DMS79 (cell line): ENCODE results near the gene ATG2B.

Experiments
- DNase-seq: peaks from one replicate; lab custom pipeline; 2025; lab: John Stamatoyannopoulos, UW

ATG2B gene, protein sequence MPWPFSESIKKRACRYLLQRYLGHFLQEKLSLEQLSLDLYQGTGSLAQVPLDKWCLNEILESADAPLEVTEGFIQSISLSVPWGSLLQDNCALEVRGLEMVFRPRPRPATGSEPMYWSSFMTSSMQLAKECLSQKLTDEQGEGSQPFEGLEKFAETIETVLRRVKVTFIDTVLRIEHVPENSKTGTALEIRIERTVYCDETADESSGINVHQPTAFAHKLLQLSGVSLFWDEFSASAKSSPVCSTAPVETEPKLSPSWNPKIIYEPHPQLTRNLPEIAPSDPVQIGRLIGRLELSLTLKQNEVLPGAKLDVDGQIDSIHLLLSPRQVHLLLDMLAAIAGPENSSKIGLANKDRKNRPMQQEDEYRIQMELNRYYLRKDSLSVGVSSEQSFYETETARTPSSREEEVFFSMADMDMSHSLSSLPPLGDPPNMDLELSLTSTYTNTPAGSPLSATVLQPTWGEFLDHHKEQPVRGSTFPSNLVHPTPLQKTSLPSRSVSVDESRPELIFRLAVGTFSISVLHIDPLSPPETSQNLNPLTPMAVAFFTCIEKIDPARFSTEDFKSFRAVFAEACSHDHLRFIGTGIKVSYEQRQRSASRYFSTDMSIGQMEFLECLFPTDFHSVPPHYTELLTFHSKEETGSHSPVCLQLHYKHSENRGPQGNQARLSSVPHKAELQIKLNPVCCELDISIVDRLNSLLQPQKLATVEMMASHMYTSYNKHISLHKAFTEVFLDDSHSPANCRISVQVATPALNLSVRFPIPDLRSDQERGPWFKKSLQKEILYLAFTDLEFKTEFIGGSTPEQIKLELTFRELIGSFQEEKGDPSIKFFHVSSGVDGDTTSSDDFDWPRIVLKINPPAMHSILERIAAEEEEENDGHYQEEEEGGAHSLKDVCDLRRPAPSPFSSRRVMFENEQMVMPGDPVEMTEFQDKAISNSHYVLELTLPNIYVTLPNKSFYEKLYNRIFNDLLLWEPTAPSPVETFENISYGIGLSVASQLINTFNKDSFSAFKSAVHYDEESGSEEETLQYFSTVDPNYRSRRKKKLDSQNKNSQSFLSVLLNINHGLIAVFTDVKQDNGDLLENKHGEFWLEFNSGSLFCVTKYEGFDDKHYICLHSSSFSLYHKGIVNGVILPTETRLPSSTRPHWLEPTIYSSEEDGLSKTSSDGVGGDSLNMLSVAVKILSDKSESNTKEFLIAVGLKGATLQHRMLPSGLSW (N-terminal part only)

DNA sequence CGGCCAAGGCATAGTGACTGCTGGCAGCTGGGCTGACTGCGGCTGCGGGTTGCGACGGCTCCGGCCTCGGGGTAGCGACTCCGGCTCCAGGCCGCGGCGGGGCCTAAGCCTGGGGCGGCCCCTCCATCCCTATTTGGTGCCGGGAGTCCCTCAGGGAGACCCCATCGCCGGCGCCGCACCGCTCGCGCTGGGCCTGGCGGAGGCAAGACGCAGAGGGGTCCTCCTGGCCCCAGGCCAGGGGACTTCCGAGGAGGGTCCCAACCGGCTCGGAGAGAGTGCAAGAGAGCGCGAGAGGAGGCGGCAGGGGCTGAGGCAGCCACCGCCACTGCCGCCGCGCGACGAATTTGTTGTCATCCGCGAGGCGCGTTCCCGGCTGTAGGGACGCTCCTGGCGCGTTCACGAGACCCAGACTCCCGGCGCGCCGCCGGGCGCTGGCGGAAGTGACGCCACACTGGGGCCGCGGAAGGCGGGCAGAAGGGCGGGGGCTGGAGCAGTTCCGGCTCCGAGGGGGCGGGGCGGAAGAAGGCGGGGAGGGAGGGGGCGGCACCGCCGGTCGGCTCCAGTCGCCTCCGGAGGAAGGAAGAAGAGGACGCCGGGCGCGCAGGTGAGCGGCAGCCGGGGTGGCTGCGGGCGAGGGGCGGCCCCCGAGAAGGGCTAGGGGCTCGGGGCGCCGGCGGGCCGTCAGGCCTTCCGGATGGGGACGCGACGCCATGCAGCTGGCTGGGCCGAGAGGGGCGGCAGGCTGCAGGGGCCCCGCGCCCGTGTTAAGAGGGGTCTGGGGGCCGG, at the start of gene ATG2B, which contains the start of gene GSKIP:
TSS of gene ATG2B (minus strand) at position 377 of the 786 bp plus-strand sequence. CDS start at position 12, 365 bp downstream.
TSS of gene GSKIP (plus strand) at position 562 of the 786 bp plus-strand sequence. CDS start 18,722 bp downstream, outside the sequence.
- DNase-seq, result peak; percentile 85

DNA sequence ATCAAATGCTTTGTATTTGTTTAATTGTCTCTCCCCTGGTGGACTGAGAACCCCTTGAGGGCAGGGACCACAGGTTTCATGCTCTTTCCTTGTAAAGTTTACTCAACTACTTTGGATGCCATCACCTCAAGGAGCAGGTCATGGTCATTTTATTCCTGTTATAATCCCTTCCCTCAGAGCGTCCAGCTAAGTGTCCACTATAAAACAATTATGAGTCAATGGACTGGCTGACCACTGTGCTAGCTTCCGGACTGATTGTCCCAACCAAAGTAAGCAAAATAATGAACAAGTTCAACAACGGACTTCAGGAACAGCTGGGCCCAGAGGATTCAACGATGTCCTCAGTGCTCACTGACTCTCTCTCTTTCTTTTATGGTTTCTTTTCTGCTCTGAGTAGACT, 47.0 kb upstream of the ATG2B start:
- DNase-seq, result no peak

DNA sequence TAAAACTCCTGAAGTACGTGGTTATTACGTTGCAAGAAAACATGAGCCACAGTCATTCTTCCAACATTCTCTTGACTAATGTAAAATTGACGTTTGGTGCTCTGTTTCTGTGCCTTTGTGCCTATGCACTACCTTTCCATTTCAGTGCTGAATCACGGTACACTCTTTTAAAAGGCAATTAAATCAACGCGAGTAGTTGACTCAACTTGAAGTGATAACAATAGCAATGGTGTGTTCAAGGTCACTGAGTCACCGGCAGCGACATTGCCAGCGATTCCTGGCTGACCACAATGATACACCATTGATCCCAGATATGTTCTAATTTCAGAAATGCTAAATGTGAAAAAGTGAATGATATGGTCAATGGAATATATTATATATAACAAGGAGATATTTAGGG, 46.6 kb upstream of the ATG2B start:
- DNase-seq, result no peak

DNA sequence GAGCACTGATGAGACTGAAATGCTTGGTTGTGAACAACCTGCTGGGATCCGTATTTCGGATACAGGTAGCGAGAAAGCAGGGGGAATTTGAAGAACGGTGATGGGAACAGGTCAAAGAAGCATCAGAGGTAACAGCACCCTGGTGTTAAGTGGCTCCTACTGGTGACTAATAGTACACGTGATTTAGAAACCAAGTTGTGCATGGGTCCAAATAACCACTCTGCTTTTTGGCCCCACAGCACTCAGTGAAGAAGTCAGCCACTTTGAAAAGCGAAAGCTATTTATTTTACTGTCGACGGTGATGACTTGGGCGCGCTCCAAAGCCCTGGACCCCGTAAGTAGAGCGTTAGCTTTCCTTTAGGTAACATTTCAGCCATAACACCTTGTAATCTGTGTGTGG, 45.5 kb upstream of the ATG2B start:
- DNase-seq, result no peak

DNA sequence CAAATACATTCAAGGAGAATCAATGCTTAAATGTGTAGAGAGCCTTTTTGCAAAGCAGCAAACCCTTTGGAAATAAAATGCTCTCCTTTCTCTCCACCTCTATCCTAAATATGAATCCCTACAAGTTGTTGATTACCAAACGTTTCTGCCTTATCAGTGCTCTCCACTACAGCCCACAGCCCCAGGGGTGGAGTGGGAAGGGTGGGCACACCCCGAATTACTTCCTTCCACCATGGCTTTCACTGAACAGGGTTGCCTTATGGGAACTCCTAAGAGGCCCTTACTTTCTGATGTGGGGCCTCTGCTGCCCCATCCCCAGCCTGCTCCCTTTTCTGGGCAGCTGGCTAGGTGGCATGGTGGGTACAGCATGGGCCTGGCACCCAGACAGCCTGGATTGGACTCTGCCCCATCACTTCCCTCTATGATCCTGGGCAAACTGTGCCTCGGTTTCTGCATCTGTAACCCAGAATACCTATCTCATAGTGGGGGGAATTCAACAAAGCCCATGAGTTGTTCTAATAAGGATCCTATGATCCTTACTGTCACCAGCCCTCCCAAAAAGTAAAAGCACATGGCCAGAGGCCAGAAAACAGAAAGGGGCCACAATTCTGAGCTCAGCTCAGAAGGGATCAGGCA, 44.9 kb upstream of the ATG2B start:
- no peak for DNase-seq

DNA sequence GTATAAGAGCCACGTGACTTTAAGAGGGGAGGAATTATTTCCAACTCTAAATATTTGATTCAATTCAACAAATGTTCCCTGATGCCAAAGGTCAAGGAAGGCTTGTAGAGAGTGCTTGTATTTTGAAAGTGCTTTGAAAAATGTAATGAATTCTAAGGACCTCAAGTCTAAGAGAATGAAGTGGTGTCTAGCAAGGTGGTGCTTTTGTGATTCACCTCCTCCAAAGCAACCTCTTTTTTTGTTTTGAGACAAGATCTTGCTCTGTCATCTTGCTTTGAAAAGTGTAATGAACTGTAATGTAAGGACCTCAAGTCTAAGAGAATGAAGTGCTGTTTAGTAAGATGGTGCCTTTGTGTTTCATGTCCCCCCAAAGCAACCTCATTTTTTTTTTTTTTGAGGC, 42.5 kb upstream of the ATG2B start:
- DNase-seq, result no peak

DNA sequence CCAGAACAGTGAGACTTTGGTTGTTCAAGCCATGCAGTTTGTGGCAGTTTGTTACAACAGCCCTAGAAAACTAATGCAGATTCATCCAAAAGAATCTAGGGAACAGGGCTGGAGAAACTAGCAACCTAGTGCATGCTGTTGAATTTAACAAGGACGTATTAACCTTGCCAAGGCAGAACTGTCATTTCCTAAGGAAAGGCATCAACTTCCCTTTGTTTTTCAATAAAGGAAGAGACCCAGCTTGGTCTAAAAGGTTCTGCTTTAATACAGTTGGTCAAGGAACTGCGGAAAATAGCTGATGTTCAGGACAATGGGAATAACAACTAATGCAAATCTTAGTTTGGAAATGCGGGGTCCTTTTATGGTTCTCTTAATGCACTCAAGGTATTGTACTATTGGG, 40.3 kb upstream of the ATG2B start:
- DNase-seq, result no peak

DNA sequence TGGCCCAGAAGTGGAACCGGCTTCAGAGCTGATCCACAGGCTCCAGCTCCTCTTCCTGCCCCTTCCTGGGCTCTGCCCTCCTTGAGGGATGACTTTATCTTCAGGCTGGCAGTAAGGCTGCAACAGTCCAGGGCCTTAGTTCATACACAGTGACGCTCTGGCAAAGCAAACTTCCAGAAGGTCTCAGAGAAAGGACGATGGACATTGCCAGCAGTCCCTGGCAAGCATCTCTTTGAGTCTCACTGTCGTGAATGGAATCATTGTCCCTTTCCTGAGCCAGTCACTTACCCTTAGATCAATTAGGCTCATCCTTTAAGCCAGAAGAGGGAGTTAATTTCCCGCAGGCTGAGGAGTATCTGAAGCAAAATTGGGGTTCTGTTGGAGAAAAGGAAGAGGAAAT, 37.4 kb upstream of the ATG2B start:
- no peak for DNase-seq

DNA sequence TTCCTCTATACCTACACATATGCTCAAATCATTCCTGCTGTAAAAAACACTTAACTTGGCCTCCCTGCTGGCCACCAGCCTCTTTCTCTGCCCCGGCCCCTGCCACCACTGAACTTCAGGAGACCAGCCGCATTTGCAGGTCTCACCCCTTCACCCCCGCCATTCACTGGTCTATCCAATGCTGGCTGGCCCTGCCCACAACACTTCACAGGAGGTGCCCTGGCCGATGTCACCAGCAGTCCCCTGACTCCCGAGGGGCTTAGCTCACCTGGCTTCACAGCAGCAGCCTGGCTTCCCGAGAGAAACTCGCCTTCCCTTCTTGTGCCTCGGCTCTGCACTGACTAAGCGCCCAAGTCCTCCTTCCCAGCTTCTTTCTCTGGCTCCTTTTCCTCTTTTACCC, 36.3 kb upstream of the ATG2B start:
- no peak for DNase-seq

DNA sequence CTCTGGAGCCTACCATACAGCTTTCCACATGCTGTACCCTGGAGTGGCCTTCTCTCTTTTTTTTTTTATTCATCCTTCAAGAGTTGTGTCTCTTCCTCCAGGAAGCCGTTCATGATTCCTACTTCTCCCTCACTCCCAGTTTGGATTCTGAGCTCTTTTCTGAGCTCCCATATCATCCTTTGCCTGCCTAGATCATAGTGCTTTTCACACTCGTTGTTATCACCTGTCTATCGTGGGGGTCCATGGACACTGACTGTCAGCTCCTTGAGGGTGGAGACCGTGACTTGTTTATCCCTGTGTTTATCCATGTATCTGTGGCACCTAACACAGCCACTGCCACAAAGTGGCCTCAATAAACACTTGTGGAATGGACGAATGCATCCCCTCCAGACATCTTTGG, 35.8 kb upstream of the ATG2B start:
- DNase-seq, result no peak

DNA sequence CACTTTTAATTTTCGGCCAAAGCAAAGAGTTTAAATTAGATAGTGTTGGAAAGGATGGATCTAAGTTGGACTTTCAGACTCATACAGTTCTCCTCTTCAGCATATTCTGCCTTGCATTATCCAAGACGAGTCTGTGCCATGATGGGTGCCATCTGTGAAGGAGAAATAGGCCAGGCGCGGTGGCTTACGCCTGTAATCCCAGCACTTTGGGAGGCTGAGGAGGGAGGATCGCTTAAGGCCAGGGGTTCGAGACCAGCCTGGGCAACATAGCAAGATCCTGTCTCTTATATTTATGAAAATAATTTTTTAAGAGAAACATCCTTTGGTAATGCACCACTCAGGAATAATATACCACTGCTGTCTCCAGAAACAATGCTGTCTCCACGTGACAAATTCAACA, 35.3 kb upstream of the ATG2B start:
- no peak for DNase-seq

DNA sequence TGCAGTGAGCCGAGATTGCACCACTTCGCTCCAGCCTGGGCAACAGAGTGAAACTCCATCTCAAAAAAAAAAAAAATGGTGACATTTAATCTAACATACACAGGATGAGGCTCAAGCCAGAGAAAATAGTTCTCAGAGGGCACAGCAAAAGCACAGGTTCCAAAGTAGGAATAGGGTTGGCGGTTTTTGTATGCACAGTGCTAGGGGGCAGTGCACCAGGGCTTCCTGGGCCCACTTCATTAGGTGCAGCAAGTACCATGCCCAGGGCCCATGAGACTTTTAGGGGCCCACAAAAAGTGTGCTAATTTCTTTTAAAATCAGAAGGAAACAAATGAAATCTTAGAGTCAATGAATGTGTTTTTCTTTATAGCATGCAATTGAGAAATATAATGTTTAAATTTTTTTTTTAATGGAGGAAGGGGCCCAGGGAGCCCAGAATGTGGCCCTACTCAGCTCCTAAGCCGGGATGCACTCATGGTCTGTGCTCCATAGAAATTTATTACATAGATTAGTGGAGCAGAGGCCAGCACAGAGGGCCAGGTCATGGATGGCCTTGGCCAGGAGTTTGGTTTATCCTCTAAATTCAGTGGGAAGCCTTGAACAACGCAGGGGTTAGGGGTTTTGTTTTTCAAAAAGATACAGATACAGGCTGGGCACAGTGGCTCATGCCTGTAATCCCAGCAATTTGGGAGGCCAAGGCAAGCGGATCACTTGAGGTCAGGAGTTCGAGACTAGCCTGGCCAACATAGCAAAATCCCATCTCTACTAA, 31.1 kb upstream of the ATG2B start:
- DNase-seq, result no peak

DNA sequence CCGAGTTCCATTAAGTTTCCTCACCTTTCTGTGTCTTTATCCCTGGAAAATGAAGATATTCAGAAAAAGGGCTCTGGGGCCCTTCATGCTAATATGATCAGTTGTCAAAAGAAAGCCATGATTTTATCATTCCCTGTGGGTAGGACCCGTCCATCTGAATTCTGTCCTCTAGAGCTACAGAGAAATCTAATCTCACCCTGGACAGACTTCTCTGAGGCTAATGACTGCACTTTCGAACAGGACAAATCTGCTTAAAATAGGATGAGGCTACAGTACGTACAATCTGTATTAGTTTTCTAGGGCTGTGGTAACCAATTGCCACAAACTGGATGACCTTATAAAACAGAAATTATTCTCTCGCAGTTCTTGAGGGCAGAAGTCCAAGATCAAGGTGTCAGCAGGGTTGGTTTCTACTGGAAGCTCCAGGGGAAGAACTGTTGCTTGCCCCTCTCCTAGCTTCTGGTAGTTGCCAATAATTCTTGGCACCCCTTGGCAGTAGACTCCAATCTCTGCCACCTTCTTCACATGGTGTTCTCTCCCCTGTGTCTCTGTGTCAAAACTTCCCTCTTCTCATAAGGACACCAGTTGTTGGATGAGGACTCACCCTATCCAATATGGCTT, 30.0 kb upstream of the ATG2B start:
- DNase-seq, result no peak

DNA sequence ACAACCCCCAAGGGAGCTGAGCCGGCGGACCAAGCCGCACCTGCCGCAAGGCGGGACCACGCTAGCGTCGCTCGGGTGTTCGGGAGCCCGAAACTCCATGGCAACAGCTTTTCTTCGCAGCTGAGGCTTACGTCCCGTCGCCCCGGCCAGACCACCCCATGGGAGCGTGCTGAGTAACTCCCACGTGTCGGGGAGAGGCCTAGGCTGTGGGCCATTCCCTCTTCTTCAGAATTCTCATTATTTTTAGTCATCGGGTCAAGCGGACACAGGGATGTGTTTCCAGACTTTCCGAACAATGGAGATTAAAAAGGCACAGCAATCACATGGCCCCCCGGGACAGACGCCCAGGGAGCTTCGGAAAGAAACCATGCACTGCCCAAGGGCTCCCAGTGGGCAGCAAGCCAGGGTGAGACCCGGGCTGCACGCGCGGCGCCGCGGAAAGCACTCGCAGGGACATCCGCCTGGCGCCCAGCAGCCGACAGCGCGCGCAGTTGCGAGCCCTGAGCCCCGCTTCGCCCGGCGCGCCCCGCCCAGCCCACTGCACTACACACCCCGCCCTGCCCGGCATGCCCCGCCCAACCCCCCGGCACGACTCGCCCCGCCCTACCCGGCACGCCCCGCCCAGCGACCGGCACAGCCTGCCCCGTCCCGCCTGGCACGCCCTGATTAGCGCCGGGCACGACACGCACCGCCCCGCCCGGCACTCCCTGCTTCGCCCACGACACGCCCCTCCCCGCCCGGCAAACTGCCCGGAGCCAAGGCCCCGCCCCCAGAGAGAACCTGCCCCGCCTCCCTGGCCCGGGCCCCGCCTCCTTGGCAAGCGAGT, 28.4 kb upstream of the ATG2B start:
- DNase-seq, result peak; percentile 91

DNA sequence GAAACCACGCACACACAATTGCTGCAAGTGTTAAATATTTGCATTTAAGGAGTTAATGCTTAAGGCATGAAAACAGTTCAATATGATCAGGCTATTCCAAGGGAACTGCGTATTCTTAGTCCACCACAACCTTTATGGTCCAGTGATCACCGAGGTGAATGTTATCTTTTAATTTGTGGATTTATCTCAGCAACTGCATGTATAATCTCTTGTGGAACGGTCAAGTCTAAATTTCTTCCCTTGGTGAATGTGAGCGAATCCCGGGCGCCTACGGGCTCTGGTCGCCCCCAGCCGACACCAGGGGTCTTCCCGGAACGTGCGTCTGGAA, 27.8 kb upstream of the ATG2B start:
- no peak for DNase-seq

DNA sequence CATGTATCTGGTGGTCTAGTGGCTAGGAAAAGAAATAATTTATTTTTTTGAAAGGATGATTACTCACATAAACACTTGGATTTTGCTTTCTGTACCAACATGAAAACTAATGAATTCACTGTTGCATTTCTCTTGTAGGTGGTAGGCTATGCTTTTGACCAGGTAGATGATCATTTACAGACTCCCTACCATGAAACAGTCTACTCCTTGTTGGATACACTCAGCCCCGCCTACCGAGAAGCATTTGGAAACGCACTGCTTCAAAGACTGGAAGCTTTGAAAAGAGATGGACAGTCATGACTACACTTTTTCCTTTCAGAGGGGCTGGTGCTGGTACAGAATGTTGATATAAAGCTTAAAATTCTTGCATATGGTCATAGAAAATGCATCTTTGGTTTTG, 22.2 kb upstream of the ATG2B start:
- no peak for DNase-seq

DNA sequence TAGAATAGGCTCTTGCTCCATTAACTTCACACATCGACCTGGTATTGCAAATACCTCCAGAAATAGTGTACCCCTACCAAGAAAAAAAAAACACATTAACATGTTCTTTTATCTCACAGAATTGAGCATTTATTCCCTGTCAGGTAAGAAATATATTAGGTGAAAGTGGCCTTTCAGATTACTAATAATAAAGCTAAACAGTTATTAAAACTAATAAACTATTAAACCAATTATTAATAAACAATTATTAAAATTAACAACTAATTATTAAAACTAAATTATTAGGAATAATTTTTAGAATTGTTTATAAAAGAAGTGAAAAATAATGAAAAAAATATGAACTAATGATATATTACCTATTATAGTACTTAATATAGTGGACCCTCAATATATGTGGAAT, 21.6 kb upstream of the ATG2B start:
- DNase-seq, result no peak

DNA sequence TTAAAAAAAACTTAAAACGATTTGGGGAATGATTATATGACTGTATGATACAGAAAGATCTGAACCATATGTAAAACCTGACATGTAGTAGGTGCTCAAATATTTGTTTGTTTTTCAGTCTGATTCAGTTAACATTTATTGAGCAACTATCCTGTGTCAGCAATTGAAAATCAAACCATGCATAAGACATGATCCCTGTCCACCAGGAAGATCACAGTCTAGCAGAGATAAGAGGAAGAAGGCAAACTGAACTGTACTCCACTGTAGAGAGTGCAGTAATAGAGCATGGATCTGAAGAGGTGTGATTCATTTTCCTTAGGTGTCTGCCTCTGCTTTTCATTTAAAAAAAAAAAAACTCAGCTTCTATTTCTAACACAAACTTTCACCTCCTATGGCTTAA, 20.9 kb upstream of the ATG2B start:
- no peak for DNase-seq

DNA sequence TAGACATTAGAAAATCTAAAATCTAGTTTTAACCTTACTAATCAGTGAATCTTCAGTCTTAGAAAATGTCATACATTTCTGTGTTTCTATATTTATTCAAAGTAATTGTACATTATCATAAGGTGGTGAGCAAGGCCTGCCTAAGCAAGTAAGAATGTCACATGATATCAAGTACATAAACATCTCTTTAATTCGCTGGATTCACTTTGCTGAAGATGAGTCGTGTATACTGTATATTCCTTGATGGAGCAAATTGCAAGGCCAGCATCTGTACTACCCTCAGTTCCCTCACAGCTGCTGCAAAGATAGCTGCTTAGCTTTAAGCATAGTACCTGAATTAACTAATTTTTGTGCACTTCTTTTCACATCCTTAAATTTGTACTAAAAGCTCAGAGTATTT, 20.3 kb upstream of the ATG2B start:
- DNase-seq, result no peak
